Activated CD8-positive, alpha-beta memory T cell treated with anti-CD3 and anti-CD28 coated beads for 48 hours (primary cell): Measurements from ENCODE around the gene SMARCD2.
"Not testable (repeated sequence)": the region's sequence is repeated elsewhere in the genome, so short reads cannot be mapped to it uniquely, and the experiment has no call there.

Experiments
- DNase-seq, 3 experiments: peaks; one replicate each; pipeline ENCODE4 v3.0.0-alpha.2; 2020; ENCODE audit warnings: low read depth in 2 of 3, low spot score in 2 of 3

The SMARCD2 gene

DNA sequence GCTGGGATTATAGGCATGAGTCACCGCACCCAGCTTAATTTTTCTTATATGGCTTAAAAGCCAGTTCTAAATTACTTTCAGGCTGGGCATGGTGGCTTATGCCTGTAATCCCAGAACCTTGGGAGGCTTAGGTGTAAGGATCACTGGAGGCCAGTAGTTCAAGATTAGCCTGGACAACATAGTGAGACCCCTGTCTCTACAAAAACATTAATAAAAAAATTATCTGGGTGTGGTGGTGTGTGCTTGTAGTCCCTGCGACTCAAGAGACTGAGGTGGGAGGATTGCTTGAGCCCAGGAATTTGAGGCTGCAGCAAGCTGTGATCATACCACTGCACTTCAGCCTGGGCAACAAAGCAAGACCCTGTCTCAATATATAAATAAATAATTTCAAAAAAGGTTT, 10.8 kb upstream of the SMARCD2 start:
- no peak for DNase-seq

DNA sequence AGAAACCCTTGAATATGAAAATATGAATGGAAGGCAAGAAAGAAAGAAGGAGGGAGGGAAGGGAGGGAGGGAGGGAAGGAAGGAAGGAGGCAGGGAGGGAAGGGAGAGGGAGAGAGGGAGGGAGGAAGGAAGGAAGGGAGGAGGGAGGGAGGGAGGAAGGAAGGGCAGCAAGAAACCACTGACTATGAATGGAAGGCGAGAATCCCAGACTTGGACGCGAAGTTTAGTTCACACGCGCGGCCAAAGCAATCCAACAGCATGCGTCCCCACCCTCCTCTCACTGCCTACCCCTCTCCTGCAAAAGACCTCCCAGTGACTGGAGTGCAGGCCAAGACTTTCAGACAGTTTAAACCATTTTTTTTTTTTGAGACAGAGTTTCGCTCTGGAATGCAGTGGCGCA, 7.9 kb upstream of the SMARCD2 start:
- no peak for DNase-seq

DNA sequence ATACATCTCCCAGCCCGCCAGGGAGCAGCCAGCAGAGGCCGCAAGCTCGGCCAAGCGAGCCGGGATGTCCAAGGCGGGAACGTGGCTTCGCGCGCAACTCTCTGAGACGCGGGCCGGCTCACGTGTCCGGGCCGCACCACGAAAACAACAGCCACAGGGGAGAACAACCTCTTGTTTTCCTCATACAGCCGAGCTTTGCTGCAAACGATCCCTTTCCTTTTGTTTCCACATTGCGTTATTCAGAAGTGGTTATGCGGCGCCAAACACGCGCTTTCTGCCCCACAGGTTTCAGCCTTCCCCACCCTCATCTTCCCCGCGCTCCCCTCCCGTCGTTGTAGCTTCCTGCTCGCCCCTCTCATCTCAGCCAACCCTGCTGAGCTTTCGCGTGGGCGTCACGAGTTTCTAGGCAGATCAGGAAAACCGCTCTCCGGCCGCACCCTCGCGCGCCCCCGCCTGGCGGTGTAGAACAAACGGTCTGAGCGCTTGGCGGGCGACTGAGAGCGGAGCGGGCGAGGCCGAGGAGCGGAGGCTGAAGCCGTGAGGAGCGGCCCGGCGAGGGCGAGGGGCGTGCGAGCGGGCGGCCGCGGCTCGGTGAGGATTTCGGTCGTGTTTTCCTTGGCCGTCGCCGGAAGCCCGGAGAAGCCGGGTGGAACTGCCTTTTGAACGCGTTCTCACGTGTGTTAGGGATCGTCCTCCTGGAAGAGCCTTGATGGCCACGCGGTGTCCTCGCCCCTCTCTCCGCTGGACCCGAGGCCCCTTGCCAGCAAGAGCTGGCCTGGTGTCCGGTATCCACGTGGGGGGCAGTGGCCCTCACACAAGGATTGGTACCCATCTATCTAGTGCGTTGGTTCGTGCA, 6.6 kb upstream of the SMARCD2 start:
- DNase-seq = peak; percentile 91 to 96 (median 95)

DNA sequence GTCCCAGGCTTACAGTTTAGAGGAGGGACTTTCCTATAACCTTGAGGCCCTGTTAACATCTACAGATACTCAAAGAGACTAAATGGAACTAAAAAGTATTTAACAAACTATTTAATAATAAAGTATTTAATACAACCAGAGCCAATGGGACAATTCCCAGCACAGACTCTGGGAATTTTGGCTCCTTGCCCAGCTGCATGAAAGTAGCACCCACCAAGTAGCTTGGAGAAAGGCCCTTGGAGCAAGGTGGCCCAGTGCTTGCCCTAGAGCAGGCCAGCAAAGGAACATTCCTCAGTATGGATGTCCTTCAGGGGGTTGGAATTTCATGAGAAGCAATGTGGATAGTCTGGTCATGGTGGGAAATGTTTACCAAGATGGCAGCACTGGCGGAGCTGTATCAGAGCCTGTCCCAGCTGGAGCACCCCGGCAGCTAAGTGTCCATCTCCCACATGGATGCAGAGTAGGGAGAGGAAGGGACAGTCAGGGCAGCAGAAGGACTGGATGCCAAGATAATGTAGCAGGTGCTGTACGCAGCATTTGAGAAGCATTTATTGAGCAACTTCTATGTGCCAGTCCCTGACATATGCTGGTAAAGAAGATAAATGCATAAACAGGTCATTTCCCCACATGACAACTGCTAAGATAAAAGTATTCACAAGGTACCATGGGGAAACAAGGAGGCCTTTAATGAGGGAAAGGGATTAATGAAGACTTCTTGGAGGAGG, 5.2 kb upstream of the SMARCD2 start:
- DNase-seq = no peak

DNA sequence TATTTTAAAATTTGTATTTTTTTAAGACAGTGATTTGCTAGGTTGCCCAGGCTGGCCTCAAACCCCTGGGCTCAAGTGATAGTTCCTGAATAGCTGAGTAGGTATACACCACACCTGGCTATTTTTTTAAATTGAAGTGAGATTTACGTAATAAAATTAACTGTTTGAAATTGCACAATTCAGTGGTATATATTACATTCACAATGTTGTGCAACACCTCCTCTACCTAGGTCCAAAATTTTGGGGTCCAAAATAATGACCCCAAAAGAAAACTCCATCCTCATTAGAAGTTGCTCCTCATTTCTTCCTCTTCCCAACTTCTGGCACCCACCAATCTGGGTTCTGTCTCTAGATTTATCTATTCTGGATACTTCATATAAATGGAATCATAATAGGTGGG, 3.0 kb upstream of the SMARCD2 start:
- no peak for DNase-seq

DNA sequence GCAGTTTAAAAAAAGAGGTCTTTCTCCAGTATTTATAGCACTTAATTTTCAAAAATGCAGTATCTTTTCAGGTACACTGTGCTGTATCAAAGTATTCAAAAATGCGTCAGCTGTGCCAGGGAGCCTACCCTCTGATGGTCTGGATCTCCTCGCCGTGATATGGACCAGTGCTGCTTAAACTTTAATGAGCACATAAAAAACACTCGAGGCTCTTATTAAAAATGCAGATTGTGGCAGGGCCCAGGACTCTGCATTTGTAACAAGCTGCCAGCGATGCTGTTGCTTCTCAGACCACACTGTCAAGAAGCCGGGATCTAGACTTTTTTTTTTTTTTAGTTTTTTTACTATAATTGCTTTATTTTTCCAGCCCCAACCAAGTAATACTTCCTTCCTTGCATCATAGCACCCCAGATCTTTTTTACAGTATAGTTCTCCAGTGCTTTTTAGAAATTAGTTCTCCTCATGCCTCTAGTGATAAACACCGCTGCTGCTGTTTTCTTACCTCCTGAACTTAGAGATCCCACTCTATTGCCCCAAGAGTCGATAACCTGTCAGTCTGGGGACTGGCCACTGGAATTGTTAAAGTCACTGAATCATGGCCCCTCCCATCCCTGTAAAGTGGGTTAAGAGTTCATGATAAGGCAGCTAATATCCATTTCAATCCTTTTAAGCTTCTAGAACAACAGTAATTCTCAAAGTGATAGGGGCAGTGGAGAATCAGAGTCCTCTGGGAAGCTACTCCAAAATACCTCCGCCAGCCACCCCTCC, 1.6 kb upstream of the SMARCD2 start:
- no peak for DNase-seq

DNA sequence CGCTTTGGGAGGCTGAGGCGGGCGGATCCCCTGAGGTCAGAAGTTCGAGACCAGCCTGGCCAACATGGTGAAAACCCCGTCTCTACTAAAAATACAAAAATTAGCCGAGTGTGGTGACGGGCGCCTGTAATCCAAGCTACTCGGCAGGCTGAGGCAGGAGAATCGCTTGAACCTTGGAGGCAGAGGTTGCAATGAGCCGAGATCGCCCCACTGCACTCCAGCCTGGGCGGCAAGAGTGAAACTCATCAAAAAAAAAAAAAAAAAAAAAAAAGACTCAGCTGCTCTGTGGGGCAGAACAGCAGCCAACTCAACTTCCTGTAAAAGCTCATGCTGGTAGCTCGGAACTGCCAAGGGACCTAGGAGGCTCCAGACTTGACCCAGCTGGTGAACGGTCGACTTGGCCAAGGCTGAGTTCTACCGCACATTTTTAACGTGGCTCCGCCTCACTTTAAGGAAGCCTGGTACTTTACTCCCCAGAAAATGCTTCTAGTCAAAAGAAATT, 953 bp upstream of the SMARCD2 start:
- not testable (repeated sequence) for DNase-seq

DNA sequence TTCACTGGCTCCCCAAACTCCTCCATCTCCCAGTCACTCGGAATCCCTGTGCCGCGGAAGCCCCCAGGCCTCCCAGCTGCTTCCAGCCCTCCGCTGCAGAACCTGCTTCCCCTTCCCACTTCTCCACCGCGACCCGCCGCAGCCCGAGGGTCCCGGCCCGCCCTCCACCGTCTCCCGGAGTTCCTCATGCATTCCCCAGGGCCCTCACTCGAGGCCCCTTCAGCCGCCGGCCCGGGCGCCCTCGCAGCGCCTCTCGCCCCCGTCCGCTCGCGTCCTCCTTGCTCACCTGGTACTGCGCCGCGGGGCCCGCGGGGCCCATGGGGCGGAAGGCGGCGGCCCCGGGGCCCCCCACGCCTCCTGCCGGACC, 329 bp downstream of the SMARCD2 start:
- no peak for DNase-seq

DNA sequence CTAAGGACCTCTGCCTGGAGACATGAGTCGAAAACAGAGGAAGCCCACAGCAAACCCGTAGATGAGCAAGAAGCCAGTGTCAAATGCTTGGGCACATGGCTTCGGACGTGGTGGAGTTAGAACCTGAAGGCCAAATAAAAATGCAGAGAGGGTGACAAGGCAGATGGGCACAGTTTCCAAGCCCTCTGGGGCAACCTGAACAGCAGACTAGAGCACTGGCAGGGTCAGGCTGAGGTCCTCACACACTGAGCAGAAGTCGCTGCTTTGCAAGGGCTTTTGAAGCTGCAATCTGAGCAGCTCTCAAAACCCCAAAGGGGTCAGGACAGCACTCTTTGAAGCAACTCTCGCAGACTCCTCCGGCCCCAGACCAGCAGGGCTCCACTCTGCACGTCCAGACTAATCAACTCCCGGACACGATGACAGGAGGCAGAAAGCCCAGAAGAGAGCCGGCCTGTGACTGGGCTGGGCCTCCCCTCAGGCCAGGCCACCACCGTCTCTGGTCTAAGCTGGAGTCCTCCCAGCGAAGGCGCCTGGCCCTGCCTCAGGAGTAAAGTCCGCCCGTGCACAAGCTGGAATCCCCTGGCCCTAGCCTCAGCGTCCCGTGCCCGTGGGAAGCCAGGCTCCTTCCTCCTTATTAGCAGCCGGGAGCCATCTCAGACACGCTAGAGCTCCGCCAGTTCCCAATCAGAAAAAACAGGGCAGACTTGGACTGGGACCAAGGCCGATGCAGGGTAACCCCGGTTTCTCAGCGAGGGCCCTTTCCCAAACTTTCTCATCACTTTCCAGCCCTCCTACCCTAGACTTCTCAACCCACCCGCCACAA, 924 bp downstream of the SMARCD2 start:
- DNase-seq = no peak

DNA sequence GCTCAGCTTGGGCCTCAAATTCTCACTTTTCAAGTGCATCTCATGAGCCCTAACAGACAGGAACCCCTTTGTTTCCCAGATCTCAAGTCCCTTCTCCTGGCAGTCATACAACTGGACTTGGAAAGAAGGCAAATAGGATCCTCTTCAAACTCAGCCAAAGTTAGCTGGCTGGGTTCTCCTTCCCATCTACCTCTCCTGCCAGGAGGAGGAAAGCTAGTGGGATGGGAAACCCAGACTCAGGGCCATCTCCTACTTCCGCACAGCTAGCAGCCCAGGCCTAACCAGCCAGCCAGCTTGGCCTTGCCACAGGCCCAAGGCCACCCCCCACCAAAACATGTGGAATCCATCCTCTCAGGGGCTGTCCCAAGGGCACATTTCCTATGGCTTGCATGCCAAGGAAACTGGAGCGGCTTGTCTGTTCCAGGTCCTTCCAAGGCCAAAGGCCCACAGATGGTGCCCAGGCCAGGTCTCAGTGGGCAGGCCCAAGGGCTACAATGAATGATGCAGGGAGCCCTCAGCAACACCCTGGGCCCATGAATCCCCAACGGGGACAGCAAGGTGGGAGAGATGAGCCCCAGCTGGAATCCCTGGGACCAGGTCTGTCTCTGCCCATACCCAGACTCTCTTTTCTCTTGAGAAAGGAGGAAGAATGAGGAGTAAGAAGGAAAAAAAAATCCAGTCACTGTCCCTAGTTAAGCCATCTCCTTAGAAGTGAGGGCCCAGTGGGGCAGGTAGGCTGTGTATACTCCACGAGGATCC, 1.7 kb downstream of the SMARCD2 start:
- DNase-seq = no peak

DNA sequence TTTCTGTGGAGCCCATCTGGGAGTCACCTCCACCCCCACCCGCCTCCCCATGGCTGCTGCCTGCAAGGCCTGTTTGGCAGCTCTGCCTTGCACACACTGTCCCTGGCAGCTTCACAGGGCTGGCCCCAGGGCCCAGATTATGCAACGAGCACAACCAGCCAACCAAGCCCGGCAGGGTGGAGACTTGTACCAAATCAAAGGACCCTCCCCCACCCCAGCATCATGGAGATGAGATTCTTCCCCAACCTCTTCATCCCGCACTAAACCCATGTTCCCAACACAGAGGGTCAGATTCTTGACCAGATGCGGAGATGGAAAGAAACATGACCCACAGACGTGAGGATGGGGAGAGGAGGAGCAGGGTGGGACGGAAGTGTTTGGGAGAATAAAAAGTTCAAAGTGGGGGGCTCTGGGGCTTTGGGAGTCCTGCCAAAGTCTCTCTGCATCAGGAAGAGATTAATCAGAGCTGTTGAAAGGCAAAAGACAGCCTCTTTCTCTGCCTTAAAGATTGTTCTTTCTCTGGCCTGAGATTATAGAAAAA, 3.8 kb downstream of the SMARCD2 start:
- DNase-seq = no peak

DNA sequence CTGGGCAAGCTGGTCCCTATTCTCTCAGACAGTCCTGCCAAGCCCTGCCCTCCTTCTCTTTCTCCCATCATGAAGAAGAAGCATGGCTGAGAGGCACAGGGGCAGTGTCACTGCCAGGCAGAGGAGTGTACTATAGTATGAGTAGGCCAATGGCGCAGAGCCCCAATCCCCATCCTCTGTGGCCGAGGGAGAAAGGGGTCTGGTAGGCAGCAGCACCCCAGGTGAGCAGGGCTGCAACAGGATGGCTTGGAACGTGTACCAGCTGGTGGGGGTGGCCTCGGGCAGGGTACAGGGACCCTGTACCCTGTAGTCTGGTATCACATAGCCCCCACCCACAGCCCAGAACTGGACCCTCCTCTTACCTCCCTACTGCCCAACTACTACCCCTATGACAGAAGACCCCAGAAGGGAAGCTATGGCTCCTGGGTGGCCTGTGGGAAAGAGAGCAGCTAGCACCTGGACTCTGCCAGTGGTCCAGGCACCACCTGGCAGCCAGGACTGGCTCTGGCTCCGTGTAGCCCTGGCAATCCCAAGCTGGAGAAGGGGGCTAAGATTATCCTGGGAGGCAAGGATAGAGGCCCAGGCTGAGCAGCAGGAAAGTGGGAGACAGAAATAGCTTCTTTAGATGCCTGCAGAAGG, 4.4 kb downstream of the SMARCD2 start:
- no peak for DNase-seq

DNA sequence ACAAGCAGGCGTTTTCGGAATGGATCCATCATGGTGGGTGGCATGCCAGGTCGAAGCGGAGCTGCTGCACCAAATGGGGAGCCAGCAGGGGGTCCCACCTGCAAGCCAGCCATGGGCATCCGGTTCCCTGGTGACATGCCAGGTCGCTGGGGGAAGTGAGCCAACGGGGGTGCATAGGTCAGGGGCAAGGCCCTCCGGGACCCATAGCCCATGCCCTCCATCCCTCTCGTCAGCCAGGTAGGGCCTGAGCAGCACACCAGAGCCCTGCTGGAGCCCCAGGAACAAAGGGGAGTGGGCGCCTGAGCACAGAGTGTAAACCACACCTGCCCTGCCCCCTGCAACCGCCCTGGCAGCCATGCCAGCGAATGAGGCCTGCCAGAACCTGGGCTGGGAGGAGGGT, 5.0 kb downstream of the SMARCD2 start:
- no peak for DNase-seq

DNA sequence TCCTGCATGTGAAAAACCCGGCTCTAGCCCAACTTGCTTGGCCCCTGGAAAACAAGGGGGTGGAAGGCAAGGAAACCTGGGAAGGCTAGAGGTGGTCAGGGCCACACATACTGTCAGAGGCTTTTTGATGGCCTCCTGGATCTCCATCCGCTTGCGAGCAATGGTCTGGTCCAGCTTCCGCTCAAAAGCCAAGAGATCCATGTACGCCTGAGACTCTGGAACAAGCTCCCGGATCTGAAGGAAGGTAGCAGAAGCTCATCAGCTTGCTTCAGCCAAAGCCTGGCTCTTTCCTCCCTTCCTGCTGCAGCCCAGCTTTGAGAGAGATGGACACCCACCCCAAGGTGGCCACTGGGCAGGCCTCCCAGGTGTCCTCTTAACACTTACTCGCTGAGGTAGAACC, 5.7 kb downstream of the SMARCD2 start:
- no peak for DNase-seq

DNA sequence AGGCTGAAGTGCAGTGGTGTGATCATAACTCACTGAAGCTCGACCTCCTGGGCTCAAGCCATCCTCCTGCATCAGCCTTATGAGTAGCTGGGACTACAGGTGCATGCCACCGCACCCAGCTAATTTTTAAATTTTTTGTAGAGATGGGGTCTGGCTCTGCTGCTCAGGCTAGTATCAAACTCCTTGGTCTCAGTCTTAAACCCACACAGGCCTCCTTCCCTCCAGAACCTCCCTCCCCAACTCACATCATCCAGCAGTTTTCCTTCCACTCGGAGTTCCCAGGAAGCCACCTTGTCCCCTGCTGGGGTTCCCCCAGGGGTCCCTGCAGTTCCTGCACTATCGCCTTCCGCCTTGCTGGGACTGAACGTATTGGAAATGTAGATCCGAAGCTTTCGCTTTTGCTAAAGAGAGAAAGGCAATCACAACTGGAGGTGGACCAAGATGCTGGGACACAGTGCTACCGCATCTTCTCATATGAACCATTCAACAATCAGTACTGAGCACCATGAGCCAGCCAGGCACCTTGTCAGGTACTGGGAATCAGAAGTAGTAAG, 7.2 kb downstream of the SMARCD2 start:
- DNase-seq = no peak

DNA sequence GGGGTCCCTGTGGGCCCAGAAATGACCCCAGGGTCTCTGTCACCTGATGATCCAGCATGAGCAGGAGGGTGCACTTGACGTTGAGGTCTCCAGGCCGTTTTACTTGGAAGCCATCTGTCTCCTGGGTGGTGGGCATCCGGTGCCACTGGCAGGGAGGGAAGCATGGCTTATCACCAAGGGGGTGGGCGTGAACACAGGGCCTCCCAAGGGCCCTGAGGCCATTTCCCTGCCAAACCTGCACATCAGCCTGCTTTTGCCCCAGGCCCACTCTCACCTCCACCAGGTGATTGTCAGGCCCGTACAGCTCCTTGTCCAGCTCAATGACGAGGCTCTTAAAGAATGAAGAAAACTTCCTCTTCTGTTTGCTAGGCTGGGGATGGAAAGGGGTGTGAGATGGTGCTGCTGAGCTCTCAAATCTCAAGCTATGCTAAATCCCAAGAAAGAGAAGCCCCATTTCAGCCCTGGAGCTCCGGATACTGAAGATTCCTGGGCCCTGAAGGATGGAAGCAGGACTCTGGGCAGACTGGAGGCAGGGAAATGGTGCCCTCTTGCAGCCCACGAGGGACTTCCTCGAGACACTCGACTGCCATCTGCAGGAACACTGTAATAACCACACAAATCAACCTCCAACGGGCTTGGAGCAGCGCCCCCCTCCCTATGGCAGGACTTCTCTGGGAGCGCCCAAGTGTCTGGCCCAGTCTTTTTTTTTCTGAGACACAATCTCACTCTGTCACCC, 7.9 kb downstream of the SMARCD2 start:
- no peak for DNase-seq

DNA sequence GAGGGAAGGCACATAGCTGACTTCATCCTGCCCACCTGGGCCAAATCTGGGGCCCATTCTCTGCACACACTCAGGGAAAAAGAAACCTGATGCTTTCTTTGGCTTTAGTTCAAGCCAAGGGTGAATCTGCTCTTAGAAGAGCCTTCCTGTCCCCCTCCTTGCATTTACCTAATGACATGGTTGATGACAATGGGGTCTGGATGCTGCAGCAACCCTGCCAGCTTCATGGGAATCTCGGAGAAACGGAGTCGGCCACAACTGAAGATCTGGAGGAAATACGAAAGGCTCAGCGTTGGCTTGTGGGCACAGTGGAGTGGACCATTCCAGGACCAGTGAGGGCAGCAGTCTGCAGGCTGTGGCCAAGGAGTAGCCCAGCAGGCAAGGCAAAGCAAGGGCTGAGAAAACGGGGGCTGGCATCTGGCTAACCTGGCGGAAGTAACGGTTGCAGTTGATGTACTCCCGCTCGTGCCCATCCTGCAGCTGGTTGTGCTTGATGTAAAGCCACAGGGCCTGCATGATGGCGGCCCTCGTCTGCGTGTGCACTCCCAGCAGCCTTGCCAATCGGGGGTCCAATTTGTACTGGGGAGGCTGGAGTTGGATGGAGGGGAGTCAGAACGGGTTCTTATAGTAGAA, 8.6 kb downstream of the SMARCD2 start:
- DNase-seq = no peak
